Activated T-helper 1 cell treated with anti-CD3 and anti-CD28 coated beads, Interleukin-12 subunit alpha, Interleukin-12 subunit beta, Interleukin-2, Interleukin-4 antibody, amounts not matched to agents 30 ng/mL and 10 ng/mL and 1 ng/mL, durations not matched to agents 14 hours and 24 hours and 36 hours (primary cell): ENCODE measurements around the gene ANKDD1B. TPM values are rescaled to one million over a fixed set of nuclear protein-coding genes. Genes with fewer than 3 reads are reported as not detected.
"Not testable (repeated sequence)": the region's sequence is repeated elsewhere in the genome, so short reads cannot be mapped to it uniquely, and the experiment has no call there.

ENCODE experiments used
- DNase-seq: peaks from one replicate; pipeline ENCODE4 v3.0.0; 2021; ENCODE audit warnings: low spot score
- H3K27ac Mint-ChIP-seq: one replicate; pipeline ENCODE4 v1.8.0; 2021; ENCODE audit warnings: mild to moderate bottlenecking, mixed read lengths
- H3K27me3 Mint-ChIP-seq: one replicate; pipeline ENCODE4 v1.8.0; 2022; ENCODE audit warnings: mild to moderate bottlenecking, moderate library complexity, mixed read lengths; ENCODE audit not compliant: insufficient read depth
- H3K36me3 Mint-ChIP-seq: one replicate; pipeline ENCODE4 v1.8.0; 2021; ENCODE audit warnings: low read depth, mixed read lengths
- H3K4me1 Mint-ChIP-seq: one replicate; pipeline ENCODE4 v1.8.0; 2021; ENCODE audit warnings: low read depth, mixed read lengths
- H3K4me3 Mint-ChIP-seq: one replicate; pipeline ENCODE4 v1.8.0; 2021; ENCODE audit warnings: mild to moderate bottlenecking, moderate library complexity, mixed read lengths
- H3K9me3 Mint-ChIP-seq: one replicate; pipeline ENCODE4 v1.8.0; 2021; ENCODE audit warnings: mixed read lengths
- intact Hi-C: fragments of 100-400 bp; cut with micrococcal nuclease; formaldehyde crosslinking; loops from one replicate; pipeline ENCODE4 v1.15.1; 2024
- total RNA-seq: library from RNA; stranded (reverse); gene quantifications from 2 replicates; pipeline ENCODE4 v1.2.3, GENCODE V29; 2022

Gene ANKDD1B
- total RNA-seq, 1 donor from 2014 or later: 0.18 TPM

DNA sequence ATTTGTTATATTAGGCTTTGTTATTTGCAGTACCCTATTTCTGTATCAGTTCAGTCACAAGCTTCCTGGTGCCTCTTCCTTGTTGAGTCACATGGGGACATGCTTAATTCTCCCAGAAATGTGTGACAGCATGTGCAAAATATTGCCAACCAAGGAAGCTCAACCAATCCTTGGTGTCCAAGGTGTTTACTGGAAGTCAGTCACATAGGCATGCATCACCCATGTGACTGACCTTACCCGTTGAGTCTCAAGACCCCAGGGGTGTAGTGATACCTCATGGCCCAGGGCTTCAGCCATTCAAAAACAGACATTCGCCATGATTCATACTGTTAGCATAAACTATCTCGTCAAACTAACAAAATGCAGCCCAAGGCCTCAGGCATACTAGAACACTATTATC lies 9.3 kb upstream of the ANKDD1B start:
- Mint-ChIP-seq H3K4me3 (no peak overlapping the region), H3K27ac (no peak overlapping the region), H3K27me3 (no peaks in the 10 kb centered on the region), H3K4me1 (peaks cover 34% of the 10 kb centered on the region), H3K36me3 (peaks cover 25% of the 10 kb centered on the region), H3K9me3 (no peaks in the 10 kb centered on the region)
- DNase-seq: no peak
- intact Hi-C loops: no loop called here

DNA sequence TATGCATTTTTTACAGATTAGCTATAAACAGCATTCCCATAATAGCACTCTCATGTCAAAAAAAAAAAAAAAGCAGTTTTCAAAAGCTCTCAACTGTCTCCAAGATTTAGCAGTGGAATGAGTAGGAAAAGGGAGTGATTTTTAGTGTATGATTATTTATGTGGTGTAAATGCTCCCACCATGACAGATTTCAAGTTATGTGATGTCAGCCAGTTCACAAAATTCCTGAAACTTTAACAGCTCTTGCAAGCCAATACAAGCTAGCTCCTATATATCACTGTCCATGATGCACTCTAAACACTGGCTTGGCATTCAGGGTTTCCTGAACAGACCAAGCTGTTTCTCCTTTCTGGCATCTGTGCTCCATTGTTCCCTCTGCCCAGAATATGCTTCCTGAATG lies 7.9 kb upstream of the ANKDD1B start:
- H3K27ac Mint-ChIP-seq: no peak overlapping the region
- H3K9me3 Mint-ChIP-seq: no peaks in the 10 kb centered on the region
- no peaks in the 10 kb centered on the region for H3K27me3 Mint-ChIP-seq
- H3K4me3 Mint-ChIP-seq: no peak overlapping the region
- intact Hi-C loops: no loop called here
- H3K4me1 Mint-ChIP-seq: peaks cover 36% of the 10 kb centered on the region
- no peak for DNase-seq
- H3K36me3 Mint-ChIP-seq: peaks cover 23% of the 10 kb centered on the region

DNA sequence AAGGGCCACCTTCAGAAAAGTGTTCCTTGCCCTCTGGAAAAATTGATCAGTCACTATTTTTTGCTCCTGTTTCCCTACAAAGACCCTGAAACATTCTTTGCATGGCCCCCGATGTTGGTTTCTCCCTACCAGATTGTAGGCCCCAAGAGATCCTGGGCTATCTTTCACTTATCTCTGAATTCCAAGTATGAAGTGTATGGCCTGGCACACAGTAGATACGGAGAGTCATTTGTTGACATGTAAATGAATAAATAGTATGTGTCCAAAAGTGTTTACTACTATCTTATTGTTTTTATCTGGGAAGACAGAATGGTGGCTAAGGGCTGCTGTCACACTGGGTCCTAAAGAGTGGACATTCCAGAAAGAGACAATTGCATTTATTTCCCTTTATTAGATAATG lies 7.4 kb upstream of the ANKDD1B start:
- peaks cover 36% of the 10 kb centered on the region for H3K4me1 Mint-ChIP-seq
- H3K27me3 Mint-ChIP-seq: no peaks in the 10 kb centered on the region
- DNase-seq: no peak
- intact Hi-C loops: no loop called here
- H3K36me3 Mint-ChIP-seq: peaks cover 22% of the 10 kb centered on the region
- no peak overlapping the region for H3K4me3 Mint-ChIP-seq
- H3K9me3 Mint-ChIP-seq: no peaks in the 10 kb centered on the region
- H3K27ac Mint-ChIP-seq: no peak overlapping the region

- H3K4me3 Mint-ChIP-seq, H3K27me3 Mint-ChIP-seq, intact Hi-C loops, DNase-seq, H3K9me3 Mint-ChIP-seq, H3K27ac Mint-ChIP-seq: not testable (repeated sequence)
- peaks cover 12% of the 10 kb centered on the region for H3K4me1 Mint-ChIP-seq
- peaks cover 15% of the 10 kb centered on the region for H3K36me3 Mint-ChIP-seq
These were observed 3.9 kb upstream of the ANKDD1B start for GRCh38 chr5:75607341-75607740.

DNA sequence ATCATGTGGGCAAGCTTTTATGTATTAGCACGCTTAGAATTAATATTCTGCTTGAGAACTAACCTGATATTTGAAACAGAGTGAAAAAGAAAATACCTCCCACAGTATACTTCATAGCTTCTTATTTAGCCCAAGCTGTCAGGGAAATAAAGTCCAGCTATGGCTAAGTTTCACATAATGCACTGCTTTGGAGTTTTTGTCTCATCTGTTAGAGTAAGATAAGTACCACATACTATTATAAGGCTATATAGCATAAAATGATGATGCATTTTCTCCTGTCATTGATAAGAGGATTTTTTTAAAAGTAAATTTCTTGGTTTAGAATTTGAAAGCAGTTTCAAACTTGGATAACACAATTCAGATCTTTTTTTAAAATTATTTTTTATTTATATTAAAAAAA lies 2.4 kb upstream of the ANKDD1B start:
- Mint-ChIP-seq H3K4me1 (peaks cover 7% of the 10 kb centered on the region), H3K36me3 (peaks cover 12% of the 10 kb centered on the region), H3K27ac (no peak overlapping the region), H3K27me3 (no peaks in the 10 kb centered on the region), H3K9me3 (no peaks in the 10 kb centered on the region), H3K4me3 (no peak overlapping the region)
- intact Hi-C loops: no loop called here
- DNase-seq: no peak

GRCh38 chr5:75610201-75610600 lies 1.1 kb upstream of the ANKDD1B start:
- H3K27me3 Mint-ChIP-seq: no peaks in the 10 kb centered on the region
- DNase-seq: no peak
- intact Hi-C loops: no loop called here
- H3K4me1 Mint-ChIP-seq: peaks cover 6% of the 10 kb centered on the region
- H3K4me3 Mint-ChIP-seq: no peak overlapping the region
- peaks cover 7% of the 10 kb centered on the region for H3K36me3 Mint-ChIP-seq
- no peak overlapping the region for H3K27ac Mint-ChIP-seq
- H3K9me3 Mint-ChIP-seq: no peaks in the 10 kb centered on the region

GRCh38 chr5:75610859-75611310 lies 368 bp upstream of the ANKDD1B start:
- H3K27ac Mint-ChIP-seq, H3K4me1 Mint-ChIP-seq, DNase-seq, intact Hi-C loops, H3K36me3 Mint-ChIP-seq, H3K4me3 Mint-ChIP-seq, H3K27me3 Mint-ChIP-seq, H3K9me3 Mint-ChIP-seq: not testable (repeated sequence)

DNA sequence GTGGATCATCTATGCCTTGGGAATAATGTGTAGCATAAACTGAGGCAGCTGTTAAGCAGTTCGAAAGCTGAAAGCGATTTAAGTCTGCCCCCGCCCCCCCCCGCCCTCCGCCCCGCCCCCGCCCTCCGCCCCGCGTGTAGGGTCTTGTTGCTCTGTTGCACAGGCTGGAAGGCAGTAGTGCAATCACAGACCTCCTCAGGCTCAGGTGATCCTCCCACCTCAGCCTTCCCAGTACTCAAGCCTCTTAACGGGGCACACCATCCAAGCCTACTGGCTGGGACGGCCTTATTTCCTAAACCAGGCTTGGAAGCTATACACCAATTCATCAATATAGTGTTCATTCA lies 945 bp downstream of the ANKDD1B start:
- no peaks in the 10 kb centered on the region for H3K27me3 Mint-ChIP-seq
- no peaks in the 10 kb centered on the region for H3K4me1 Mint-ChIP-seq
- intact Hi-C loops: no loop called here
- DNase-seq: no peak
- no peak overlapping the region for H3K4me3 Mint-ChIP-seq
- H3K36me3 Mint-ChIP-seq: peaks cover 5% of the 10 kb centered on the region
- no peak overlapping the region for H3K27ac Mint-ChIP-seq
- no peaks in the 10 kb centered on the region for H3K9me3 Mint-ChIP-seq

- intact Hi-C loops: no loop called here
- H3K27ac Mint-ChIP-seq: no peak overlapping the region
- peaks cover 5% of the 10 kb centered on the region for H3K36me3 Mint-ChIP-seq
- no peaks in the 10 kb centered on the region for H3K4me1 Mint-ChIP-seq
- DNase-seq: no peak
- H3K27me3 Mint-ChIP-seq: no peaks in the 10 kb centered on the region
- no peak overlapping the region for H3K4me3 Mint-ChIP-seq
- H3K9me3 Mint-ChIP-seq: no peaks in the 10 kb centered on the region
These were observed 1.6 kb downstream of the ANKDD1B start for GRCh38 chr5:75612901-75613300.

- no peak for DNase-seq
- no peak overlapping the region for H3K27ac Mint-ChIP-seq
- H3K4me1 Mint-ChIP-seq: no peaks in the 10 kb centered on the region
- intact Hi-C loops: no loop called here
- H3K9me3 Mint-ChIP-seq: no peaks in the 10 kb centered on the region
- H3K4me3 Mint-ChIP-seq: no peak overlapping the region
- H3K27me3 Mint-ChIP-seq: no peaks in the 10 kb centered on the region
- H3K36me3 Mint-ChIP-seq: peaks cover 5% of the 10 kb centered on the region
These were observed 2.9 kb downstream of the ANKDD1B start for GRCh38 chr5:75614176-75614575.

GRCh38 chr5:75616371-75616881 lies 5.2 kb downstream of the ANKDD1B start:
- no peaks in the 10 kb centered on the region for H3K4me1 Mint-ChIP-seq
- H3K27me3 Mint-ChIP-seq: no peaks in the 10 kb centered on the region
- intact Hi-C loops: no loop called here
- no peaks in the 10 kb centered on the region for H3K36me3 Mint-ChIP-seq
- H3K9me3 Mint-ChIP-seq: no peaks in the 10 kb centered on the region
- no peak overlapping the region for H3K4me3 Mint-ChIP-seq
- H3K27ac Mint-ChIP-seq: no peak overlapping the region
- no peak for DNase-seq

GRCh38 chr5:75616971-75617621 lies 5.8 kb downstream of the ANKDD1B start:
- no peaks in the 10 kb centered on the region for H3K36me3 Mint-ChIP-seq
- intact Hi-C loops: no loop called here
- H3K27ac Mint-ChIP-seq: no peak overlapping the region
- no peaks in the 10 kb centered on the region for H3K27me3 Mint-ChIP-seq
- no peaks in the 10 kb centered on the region for H3K9me3 Mint-ChIP-seq
- H3K4me1 Mint-ChIP-seq: no peaks in the 10 kb centered on the region
- no peak overlapping the region for H3K4me3 Mint-ChIP-seq
- DNase-seq: no peak

GRCh38 chr5:75617736-75618352 lies 6.6 kb downstream of the ANKDD1B start:
- no peak overlapping the region for H3K4me3 Mint-ChIP-seq
- H3K27me3 Mint-ChIP-seq: no peaks in the 10 kb centered on the region
- H3K27ac Mint-ChIP-seq: no peak overlapping the region
- H3K36me3 Mint-ChIP-seq: no peaks in the 10 kb centered on the region
- H3K9me3 Mint-ChIP-seq: no peaks in the 10 kb centered on the region
- no peaks in the 10 kb centered on the region for H3K4me1 Mint-ChIP-seq
- no peak for DNase-seq
- intact Hi-C loops: no loop called here
